NCI-H146 (cell line): ENCODE results near the gene AOX1.
"Not testable (repeated sequence)": the region's sequence is repeated elsewhere in the genome, so short reads cannot be mapped to it uniquely, and the experiment has no call there.

Experiments used
- DNase-seq: peaks from one replicate; lab custom pipeline; 2025; lab: John Stamatoyannopoulos, UW

The AOX1 gene

DNA sequence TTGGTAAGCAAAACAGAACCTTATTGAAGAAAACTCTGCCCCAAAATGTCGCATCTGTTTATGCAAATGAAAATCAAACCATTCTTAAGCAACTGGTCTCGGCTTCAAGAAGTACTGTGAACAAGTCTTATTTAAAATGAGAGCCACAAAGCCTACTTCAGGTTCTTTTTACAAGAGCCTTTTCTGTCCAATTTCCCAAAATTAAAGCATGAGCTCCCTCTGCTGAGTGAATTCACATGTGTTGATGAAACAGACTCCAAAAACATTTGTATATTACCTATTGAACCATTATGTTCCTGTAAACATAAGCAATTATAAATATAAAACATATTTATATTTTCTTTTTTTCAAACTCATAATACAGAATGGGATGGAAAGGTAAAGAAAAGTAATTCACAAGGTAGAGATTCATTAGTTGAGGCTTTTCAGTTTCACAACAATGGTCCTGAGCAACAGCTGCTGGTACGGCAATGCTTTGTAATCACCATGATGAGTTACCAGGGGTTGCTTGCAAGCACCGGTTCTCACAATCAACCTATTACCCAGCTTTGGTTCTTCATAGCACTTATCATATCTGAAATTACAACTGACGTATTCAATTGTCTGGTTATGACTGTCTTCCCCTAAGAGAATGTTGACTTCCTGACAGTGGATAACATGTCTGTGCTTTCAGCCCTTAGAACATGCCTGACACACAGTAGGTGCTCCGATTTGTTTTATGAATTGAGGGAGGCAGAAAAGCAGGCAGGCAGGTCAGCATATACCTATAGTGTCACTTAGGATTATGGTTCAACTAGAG, 117.5 kb downstream of the AOX1 start:
- DNase-seq: peak; percentile 15

DNA sequence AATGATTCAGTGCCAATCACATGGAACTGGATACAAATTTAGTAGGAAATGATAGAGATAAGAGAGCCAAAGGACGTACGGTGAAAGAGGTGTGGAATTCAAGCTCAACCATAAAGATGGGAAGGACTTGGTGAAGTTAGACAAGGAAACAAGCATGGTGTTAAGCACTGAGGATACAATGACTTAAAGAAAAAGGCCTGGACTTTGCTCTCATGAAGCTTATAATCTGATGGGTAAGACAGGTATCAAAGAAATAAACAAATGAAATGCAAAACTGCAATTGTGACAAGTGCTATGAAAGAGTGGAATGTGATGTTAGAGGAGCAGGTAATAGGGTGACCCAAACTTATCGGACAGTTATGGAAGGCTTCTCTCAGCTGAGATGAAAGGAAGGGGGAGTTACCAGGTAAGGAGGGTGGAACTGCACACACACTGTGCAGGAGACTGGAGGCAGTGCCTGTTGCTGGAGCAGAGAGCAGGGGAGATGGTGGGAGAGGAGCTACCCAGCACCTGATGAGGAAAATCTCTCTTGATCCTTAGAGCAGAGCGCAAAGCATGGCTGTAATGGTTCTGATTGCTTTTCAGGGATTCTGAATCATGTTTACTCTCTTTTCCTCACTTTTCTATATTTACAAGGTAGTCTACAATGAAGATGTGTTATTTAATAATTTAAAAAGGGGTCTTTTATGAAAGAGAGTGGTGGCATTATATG, 118.3 kb downstream of the AOX1 start:
- DNase-seq: no peak

DNA sequence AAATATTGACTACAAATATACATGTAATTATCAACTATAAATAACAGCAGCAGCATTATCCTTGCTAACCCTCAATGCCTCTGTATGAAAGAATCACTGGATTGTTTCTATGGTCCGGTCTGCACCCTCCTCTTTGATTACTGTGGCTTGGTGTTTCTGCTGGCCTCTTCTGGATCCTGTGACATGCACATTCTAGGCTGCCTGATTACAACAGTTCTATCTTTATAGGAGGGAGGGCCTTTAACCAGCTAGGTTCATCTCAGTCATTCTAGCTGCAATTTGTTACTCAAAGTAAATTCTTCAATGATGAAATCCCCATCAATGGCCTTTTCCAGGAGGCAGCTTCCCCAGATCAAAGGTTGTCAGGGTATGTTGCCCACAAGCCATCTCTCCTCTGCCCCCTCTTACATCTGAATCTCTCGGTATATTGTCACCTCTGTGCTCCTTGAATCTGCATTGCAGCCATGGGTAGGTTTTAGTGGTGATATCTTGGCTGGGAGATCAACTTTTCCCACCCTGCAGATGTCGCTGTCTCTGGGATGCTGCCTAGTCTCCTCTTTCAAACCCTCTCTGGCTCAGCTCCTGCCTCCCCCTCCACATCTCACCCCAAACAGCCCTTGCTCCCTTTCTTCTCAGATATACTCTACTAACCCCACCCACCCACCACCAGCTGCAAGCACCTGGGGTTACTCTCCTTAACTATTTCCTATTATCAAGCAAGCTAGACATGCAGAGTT, 119.7 kb downstream of the AOX1 start:
- DNase-seq: peak; percentile 1

DNA sequence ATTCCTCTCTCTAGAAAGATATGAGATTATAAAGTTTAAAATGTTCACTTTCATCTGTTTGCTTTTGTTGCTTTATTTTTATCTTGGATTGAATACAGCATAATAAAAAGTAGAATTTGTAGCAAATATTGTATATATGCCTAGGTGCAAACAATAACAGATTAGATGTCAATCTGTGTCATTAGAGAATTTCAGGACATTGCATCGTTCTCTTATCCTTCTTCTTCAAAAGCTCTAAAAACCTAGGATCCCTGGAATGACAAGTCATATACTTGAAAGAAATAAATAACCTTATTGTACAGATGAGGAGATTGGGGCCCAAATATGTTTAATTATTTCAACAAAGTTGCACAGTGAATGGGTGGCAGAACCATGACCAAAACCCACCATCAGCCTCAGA, 123.1 kb downstream of the AOX1 start:
- no peak for DNase-seq

GRCh38 chr2:200713003-200713703, 127.3 kb downstream of the AOX1 start:
- DNase-seq: peak; percentile 79

DNA sequence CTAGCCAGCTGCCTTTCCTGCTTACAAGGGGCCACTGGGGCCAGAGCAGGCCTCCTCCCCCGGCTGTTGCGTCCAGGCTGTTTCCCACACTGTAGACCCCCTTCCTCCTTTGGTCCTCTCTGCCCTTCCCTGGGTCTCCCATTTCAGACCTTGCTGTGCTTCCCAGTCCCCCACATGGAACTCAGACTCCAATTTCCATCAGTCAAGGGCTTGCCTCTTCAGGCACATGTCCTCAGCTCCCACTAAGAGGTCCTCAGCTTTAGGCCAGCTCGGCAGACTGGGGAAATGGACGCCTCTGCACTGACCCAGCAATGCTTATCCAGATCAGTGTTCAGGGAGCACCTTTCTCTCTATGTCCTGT, 127.9 kb downstream of the AOX1 start:
- no peak for DNase-seq

DNA sequence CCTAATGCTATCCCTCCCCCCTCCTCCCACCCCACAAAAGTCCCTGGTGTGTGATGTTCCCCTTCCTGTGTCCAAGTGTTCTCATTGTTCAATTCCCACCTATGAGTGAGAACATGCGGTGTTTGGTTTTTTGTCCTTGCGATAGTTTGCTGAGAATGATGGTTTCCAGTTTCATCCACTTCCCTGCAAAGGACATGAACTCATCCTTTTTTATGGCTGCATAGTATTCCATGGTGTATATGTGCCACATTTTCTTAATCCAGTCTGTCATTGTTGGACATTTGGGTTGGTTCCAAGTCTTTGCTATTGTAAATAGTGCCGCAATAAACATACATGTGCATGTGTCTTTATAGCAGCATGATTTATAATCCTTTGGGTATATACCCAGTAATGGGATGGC, 129.2 kb downstream of the AOX1 start:
- DNase-seq: not testable (repeated sequence)

DNA sequence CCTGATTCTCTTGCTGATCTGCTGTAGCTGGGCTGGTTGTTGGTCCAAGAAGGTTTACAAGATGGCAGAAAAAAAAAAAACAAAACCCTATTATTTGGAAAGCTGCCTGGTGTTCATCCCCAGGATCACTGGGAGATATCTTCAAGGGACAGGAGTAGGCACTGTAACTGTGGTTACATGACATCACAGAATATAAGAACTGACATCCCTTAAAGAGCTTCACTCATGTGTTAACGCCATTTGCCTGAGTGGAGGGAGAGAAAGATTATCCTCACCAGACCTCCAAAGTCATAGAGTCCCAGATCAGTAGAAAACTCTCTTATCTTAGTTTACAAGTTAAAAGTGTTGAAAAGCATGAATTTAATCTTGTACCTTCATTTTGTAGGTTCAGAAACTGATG, 130.6 kb downstream of the AOX1 start:
- no peak for DNase-seq
